Measurements from ENCODE around the gene GAK. TPM values are rescaled to one million over a fixed set of nuclear protein-coding genes. Genes with fewer than 3 reads are reported as not detected.

Gene GAK
- total and polyA plus RNA-seq, 4 donors, result 27.4 to 69.7 (median 47.0) TPM

DNA sequence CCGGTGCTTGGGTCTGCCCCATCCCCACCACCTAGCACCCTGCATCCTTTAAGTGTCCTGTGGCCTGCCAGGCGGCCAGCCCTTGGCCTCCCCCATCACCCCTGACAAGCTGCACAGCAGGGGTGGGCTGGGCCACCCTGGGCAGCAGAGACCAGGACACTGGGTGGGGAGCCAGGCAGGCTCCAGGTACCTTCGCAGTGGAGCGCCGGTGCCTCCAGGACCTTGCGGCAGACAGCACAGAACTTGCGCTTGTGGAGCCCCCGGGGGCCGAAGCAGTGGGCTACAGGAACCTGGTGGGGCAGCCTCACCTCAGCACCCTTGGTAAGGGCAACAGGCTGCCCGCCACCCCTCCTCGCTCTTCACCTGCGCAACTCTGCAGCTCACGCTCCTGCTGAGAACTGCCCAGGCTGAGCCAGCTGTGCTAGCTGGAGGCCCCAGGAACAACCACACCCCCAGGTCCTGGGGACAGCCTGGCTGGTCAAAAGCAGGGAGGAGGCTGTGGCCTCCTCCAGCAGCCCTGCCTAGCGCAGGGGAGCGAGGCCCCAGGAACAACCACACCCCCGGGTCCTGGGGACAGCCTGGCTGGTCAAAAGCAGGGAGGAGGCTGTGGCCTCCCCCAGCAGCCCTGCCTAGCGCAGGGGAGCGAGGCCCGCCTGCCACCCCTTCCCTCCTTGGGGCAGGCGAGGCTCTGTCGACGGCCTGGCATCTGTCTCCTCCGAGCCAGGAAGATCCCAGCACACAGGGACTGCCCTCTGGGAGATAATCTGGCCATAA, 36.7 kb upstream of the GAK start:
- H3K36me3 ChIP-seq (ENCODE audit: control insufficient read depth in 4 of 4, insufficient read depth in 3 of 4, low read depth in 1 of 4, low read length in 3 of 4), result peaks cover 0 to 15% (median under 1%) of the 10 kb centered on the region in 4 donors
- no peaks in the 10 kb centered on the region for H3K27me3 ChIP-seq (ENCODE audit: control insufficient read depth in 4 of 4, insufficient read depth in 4 of 4, low read length in 3 of 4)
- TF ChIP-seq NR2F2 (IDR thresholded peaks at IDR 0.05) (no peak), FOXA2 (IDR thresholded peaks at IDR 0.05) (no peak), RXRA (IDR thresholded peaks at IDR 0.05) (no peak), HNF4A (conservative IDR thresholded peaks at IDR 0.05) (no peak)
- TF ChIP-seq, protein P1, sequence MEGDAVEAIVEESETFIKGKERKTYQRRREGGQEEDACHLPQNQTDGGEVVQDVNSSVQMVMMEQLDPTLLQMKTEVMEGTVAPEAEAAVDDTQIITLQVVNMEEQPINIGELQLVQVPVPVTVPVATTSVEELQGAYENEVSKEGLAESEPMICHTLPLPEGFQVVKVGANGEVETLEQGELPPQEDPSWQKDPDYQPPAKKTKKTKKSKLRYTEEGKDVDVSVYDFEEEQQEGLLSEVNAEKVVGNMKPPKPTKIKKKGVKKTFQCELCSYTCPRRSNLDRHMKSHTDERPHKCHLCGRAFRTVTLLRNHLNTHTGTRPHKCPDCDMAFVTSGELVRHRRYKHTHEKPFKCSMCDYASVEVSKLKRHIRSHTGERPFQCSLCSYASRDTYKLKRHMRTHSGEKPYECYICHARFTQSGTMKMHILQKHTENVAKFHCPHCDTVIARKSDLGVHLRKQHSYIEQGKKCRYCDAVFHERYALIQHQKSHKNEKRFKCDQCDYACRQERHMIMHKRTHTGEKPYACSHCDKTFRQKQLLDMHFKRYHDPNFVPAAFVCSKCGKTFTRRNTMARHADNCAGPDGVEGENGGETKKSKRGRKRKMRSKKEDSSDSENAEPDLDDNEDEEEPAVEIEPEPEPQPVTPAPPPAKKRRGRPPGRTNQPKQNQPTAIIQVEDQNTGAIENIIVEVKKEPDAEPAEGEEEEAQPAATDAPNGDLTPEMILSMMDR (IDR thresholded peaks at IDR 0.05; ENCODE audit: low read depth, low read length, missing input control), result no peak
- no peak overlapping the region for H3K9ac ChIP-seq (ENCODE audit: low read depth in 1 of 2, low read length in 2 of 2)
- peaks cover 13 to 20% (median 15%) of the 10 kb centered on the region in 4 donors for H3K4me1 ChIP-seq (ENCODE audit: control insufficient read depth in 4 of 4, insufficient read depth in 4 of 4, low read length in 3 of 4)
- no peaks in the 10 kb centered on the region for H3K9me3 ChIP-seq (ENCODE audit: control insufficient read depth in 4 of 4, low read length in 3 of 4)
- no peak for DNase-seq (ENCODE audit: low spot score)
- WGBS, result 89% methylated on average over 23 of the region's 23 CpGs
- no peak overlapping the region for H3K27ac ChIP-seq (ENCODE audit: low read depth in 1 of 2, low read length in 2 of 2)
- H3K4me3 ChIP-seq (ENCODE audit: low read depth in 1 of 3, low read length in 3 of 3), result no peak overlapping the region

DNA sequence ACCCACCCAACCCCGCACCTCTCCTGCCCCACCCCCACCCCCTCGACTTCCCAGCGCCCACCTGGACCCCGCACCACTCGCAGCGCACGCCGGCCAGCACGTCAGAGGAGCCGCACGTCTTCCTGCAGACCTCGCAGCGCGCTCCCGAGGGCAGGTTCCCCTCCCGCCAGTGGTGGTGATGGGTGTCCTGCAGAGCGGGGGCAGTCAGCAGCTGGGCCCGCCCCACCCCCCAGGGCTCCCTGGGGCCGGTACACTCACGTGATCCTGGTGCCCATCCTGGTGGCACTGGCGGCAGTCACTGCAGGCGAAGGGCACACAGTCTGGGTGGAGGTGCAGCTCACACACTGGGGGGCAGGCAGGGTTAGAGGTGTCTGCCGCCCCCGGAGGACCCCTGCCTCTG, 36.1 kb upstream of the GAK start:
- DNase-seq (ENCODE audit: low spot score), result no peak
- TF ChIP-seq EGR1 (IDR thresholded peaks at IDR 0.05; ENCODE audit: low read depth in 2 of 2) (no peak), RAD21 (IDR thresholded peaks at IDR 0.05) (no peak), SP1 (IDR thresholded peaks at IDR 0.05) (no peak), JUND (IDR thresholded peaks at IDR 0.05) (no peak), HNF4G (IDR thresholded peaks at IDR 0.05) (no peak), RXRA (IDR thresholded peaks at IDR 0.05) (no peak), TAF1 (conservative IDR thresholded peaks at IDR 0.05) (no peak)
- TF ChIP-seq, protein P2, sequence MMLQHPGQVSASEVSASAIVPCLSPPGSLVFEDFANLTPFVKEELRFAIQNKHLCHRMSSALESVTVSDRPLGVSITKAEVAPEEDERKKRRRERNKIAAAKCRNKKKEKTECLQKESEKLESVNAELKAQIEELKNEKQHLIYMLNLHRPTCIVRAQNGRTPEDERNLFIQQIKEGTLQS (IDR thresholded peaks at IDR 0.05), result no peak
- TF ChIP-seq, protein P3, sequence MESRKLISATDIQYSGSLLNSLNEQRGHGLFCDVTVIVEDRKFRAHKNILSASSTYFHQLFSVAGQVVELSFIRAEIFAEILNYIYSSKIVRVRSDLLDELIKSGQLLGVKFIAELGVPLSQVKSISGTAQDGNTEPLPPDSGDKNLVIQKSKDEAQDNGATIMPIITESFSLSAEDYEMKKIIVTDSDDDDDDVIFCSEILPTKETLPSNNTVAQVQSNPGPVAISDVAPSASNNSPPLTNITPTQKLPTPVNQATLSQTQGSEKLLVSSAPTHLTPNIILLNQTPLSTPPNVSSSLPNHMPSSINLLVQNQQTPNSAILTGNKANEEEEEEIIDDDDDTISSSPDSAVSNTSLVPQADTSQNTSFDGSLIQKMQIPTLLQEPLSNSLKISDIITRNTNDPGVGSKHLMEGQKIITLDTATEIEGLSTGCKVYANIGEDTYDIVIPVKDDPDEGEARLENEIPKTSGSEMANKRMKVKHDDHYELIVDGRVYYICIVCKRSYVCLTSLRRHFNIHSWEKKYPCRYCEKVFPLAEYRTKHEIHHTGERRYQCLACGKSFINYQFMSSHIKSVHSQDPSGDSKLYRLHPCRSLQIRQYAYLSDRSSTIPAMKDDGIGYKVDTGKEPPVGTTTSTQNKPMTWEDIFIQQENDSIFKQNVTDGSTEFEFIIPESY (IDR thresholded peaks at IDR 0.05), result no peak
- TF ChIP-seq, protein P1 (IDR thresholded peaks at IDR 0.05; ENCODE audit: low read depth, low read length, missing input control), result no peak
- 42% methylated on average over 24 of the region's 24 CpGs for WGBS

More for the DNA sequence above, 36.1 kb upstream of the GAK start:
- H3K9me3 ChIP-seq (ENCODE audit: control insufficient read depth in 4 of 4, low read length in 3 of 4), result no peaks in the 10 kb centered on the region
- H3K9ac ChIP-seq (ENCODE audit: low read depth in 1 of 2, low read length in 2 of 2), result no peak overlapping the region
- H3K27ac ChIP-seq (ENCODE audit: low read depth in 1 of 2, low read length in 2 of 2), result no peak overlapping the region
- H3K4me1 ChIP-seq (ENCODE audit: control insufficient read depth in 4 of 4, insufficient read depth in 4 of 4, low read length in 3 of 4), result peaks cover 13 to 20% (median 14%) of the 10 kb centered on the region in 4 donors
- no peak overlapping the region for H3K4me3 ChIP-seq (ENCODE audit: low read depth in 1 of 3, low read length in 3 of 3)
- H3K27me3 ChIP-seq (ENCODE audit: control insufficient read depth in 4 of 4, insufficient read depth in 4 of 4, low read length in 3 of 4), result no peaks in the 10 kb centered on the region
- H3K36me3 ChIP-seq (ENCODE audit: control insufficient read depth in 4 of 4, insufficient read depth in 3 of 4, low read depth in 1 of 4, low read length in 3 of 4), result peaks cover 0 to 15% (median under 1%) of the 10 kb centered on the region in 4 donors
